Superior temporal gyrus (tissue), 1 donor: ENCODE data around the gene CHGA.

Experiments
- DNase-seq: peaks from one replicate; pipeline ENCODE4 v3.0.0-alpha.2; 2016; ENCODE audit errors: extremely low spot score

CHGA gene

GRCh38 chr14:92922883-92923743 lies at the start of gene CHGA:
TSS of gene CHGA (plus strand) at chr14:92923150. CDS start at chr14:92923360, 210 bp downstream.
- DNase-seq = no peak

DNA sequence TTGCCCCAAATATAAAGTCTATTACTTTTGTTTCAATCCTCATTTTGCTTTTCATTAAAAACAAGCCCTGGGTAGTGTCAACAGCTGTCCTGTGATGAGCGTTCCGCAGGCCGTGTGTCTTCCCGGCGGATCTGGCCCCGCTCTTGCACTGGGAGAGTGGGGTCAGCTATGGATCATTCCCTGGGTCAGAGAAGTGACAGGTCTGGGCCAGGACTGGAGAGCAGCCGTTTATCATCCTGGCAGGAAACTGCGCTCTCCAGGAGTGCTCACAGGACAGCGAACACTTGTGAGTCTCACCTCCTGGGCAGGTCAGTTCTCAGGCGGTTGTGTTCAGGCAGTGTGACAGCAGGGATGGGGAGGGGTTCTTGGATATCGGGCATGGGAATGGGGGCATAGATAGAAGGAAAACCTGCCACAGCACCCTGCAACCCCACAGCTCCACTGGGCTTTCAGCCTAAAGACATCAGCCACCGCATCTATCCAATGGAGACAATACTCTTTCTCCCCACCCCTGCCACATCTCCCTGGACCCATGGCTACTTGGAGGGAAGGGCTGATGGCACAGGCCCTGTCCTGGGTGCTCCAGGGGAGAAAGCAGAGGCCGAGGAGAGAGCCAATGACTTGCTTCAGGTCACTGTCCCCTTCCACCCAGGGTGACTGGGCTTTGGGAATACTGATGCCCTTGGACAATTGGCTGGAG lies 47.8 kb upstream of the CHGA start:
- no peak for DNase-seq

DNA sequence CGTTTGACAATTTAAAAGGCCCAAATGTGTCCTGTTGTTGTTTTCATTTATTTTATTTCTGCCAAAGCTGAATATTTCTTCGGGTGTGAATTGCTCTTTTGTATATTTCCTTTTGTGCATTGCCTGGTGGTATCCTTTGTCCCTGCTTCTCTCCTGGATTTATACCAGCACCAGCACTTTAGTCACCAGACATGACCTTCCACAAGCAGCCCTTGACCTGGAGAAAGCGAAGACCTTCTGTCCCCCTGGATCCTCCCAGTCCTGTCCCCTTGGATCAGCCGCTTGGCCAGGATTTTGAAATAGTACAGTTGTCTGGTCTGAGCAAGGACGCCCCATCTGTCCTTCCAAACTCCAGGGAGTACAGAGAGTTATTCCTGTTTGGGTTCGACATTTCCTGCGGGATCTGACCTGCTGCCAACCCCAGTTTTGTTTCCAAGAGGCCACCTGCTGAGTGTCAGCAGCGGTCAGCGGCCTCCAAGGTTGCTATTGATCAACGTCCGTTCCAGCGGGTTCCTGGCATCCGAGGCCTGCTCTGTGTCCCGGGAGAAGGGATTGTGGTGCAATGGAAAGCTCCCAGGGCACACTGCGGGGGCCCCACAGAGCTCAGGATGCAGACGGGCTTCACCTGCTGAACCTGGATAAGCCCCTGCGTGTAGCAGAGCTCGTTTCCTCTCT lies 45.1 kb upstream of the CHGA start:
- DNase-seq = no peak

DNA sequence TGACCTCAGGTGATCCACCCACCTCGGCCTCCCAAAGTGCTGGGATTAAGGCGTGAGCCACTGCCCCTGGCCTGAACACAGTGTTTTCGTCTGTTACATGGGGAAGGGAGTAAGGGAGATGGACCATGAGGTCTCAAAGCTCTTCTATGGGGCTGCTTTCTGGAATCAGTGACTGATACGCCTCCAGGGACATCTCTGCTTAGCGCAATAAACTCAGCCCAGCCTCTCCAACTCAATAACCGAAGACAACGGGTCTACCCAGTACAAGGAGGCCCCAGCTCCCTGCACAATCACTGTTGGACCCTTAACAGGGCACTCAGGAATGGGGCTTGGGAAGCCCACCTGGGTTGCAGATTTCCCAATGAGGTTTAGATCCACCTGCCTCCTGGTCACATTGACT lies 42.6 kb upstream of the CHGA start:
- no peak for DNase-seq

DNA sequence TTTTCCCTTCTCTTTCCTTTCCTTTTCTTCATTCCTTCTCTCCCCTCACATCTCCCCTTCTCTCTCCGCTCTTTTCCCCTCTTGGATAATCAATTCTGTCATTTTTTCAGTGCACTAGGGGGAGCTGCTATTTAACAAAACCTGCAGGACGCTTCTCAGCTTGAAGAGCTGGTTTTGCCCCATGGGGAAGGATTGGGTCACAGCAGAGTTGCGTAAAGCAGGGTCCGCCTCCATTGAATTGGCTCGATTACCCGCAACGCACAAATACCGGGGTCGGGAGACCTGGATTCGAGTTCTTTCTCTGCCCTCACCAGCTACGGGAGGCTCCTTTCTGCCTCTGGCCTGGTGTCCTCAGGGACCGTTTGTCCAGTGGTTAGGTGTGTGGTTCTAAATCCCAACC lies 42.1 kb upstream of the CHGA start:
- peak; percentile 67 for DNase-seq

- DNase-seq = no peak
These were observed 39.9 kb upstream of the CHGA start for GRCh38 chr14:92883066-92883465.

DNA sequence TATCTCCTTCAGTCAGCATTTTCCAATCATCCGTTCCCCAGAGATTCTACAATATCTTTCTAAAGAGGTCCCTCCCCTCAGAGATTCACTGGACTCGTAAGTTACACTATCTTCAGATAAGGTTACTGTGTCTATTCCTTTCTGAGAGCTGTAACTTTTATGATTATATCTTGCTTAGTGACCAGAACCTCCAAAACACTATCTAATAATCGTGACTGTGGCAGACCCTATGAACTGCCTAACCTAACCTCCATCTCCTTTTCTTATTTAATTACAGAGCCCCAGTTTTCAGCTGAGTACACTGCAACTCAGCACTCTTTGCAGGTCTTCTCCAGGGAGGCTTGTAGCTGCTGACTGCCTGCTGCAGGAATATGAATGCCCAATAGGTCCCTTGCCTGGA lies 38.5 kb upstream of the CHGA start:
- DNase-seq = no peak

DNA sequence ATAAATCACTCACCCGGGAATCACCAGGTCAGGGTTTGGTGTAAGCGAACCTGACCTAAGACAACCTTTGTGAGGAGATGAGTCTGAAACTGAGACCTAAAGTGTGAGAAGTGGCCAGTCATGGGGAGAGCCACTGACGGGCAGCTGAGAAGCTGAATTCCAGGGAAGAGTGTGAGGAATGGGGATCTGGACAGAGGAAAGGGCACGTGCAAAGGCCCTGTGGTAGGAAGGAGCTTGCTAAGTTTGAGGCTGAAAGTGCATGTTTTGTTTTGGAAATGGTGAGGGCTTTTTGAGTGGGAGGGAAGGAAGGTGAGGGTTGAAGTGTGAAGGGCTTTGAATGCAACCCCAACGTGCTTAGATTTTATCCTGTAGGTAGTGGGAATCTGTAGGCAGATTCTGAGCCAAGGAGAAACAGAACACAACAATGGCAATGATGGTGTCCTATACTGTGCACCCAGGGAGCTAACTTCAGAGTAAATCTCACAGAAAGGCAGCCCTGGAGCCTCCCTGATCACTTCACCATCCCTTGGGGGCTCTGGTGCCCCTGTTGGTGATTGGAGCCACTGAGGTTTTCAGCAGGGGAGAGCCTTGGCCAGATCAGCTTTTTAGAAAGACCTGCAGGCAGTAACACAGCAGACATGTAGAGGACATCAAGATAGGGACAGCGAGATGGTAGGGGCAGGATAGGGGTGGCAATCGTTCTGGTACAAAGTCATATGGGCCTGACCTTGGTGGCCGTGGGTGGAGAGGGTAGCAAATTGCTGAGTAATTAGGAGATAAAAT lies 37.5 kb upstream of the CHGA start:
- no peak for DNase-seq

DNA sequence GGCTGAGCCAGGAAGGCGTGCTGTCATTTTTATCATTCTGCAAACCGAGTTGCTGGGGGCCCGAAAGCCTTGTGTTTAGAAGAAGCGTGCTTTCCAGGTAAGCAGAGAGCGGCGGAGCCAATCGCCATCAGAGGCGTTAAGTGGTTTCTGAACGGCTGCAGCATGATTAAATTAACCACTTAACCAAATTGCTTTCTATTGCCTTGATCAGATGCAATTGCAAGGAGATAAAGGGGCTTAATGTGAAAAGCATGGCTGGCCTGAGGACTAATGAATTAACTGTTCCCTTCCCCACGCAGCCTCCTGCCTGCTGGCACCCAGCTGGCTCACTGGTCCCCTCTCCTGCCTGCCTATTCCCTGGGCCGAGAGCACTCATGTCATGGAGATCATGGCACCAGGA lies 36.6 kb upstream of the CHGA start:
- no peak for DNase-seq

DNA sequence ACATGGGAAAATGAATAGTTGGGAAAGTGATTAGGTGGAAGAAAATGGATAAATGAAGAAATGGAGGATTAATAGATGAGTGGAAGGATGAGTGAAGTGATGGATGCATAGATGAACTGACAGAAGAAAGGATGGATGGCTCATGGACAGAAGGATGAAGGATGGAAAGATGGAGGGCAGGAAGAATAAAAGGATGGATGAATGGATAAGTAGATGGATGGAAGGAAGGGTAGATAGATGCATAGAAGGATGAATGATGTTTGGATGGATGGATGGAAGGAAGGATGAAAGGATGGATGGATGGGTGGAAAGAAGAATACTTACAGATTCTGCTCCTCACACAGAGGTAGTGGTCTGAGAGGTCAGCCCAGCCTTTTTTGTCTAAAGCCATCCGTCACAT lies 35.8 kb upstream of the CHGA start:
- DNase-seq = no peak

DNA sequence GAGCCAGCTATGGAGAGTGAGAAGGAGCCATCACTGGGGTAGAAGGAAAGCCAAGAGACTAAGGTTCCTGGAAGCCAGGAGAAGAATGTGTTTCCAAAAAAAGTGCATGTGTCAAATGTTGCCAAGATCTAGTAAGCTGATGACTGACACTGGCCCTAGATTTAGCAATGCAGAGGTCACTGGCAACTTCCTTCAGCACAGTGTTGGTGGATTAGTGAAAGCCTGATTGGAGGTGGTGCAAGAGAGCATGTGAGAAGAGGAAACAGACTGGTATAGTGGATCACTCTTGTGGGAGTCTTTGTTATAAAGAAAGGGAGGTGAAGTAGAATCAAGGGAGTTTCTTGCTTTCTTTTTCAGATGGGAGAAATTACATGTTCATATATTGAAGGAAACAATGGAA lies 34.1 kb upstream of the CHGA start:
- DNase-seq = no peak

DNA sequence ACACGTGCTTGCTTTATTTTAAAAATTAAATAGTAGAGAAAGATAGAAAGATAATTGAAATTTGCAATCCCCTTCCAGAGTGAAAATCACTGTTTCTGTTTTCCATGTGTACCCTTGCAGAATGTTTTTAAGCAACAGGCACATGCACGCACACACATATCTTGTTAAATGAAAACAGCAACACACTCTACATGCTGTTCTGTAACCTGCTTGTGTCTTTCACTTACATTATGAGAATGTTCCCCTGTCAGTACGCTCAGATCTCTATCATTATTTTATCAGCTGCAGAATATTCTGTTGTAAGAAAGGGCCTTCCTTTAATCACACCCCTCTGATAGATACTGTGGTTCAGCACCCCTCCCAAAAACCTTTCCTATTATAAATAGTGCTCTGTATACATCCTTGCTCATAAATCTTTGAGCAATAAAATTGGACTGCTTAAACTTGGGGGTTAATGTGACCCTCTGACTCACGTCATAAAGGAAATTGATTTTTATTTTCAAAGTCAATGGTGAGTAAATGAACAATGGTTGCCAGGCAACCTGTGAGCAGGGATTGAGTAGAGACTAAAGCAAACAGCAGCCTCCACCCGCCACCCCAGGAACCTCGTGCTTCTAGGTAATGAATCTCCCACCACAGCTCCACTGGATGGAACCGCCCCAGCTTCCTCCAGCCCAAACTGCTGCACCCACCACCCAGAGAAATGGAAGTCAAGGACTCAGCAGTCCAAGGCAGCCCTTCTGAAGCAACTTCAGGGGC lies 31.9 kb upstream of the CHGA start:
- no peak for DNase-seq

- no peak for DNase-seq
These were observed 30.4 kb upstream of the CHGA start for GRCh38 chr14:92892589-92892988.

GRCh38 chr14:92895352-92895878 lies 27.5 kb upstream of the CHGA start:
- no peak for DNase-seq

DNA sequence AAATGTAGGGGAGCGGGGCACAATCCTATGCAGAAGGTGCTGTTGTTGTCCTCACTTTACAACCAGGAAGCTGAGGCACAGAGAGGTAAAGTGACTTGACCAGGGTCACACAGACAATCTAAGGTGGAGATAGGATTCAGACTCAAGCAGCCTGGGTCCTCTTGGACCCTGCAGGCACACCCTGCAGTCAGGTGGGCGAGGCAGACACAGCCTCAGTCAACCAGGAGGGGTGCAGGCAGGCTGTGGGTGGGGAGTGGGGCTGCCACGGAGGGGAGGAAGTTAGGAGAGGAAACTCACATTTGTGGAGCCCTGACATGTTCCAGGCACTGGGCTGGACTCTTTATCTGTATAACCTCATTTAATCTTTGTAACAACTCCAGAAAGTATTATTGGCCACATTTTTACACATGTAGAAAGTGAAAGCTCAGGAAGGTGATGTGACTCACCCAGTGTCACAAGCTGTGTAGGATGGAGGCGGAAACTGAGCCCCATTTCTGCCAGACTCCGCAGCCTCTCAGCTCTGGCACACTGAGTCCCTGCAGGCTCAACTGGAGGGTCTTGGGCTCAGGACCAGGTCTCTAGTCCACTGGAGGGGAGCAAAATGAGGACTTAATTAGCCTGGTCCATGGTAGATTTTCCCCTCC lies 24.9 kb upstream of the CHGA start:
- DNase-seq = no peak

- no peak for DNase-seq
These were observed 24.3 kb upstream of the CHGA start for GRCh38 chr14:92898566-92899131.

DNA sequence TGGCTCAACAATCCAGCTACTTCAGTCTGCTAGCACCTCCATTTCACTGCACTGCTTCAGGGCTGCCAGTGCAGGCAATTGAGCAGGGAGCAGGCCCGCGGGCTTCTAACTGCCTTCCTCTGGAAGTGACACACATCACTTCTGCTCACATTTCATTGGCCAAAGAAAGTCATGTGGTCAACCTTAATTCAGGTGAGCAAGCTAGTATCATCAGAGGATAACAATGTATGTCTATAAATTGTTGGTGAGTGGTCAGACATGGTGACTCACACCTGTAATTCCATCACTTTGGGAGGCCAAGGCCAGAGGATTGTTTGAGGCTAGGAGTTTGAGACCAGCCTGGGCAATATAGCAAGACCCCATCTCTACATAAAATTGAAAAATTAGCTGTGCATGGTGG lies 22.3 kb upstream of the CHGA start:
- DNase-seq = no peak

- DNase-seq = no peak
These were observed 20.8 kb upstream of the CHGA start for GRCh38 chr14:92902191-92902590.

GRCh38 chr14:92902726-92903125 lies 20.2 kb upstream of the CHGA start:
- no peak for DNase-seq

DNA sequence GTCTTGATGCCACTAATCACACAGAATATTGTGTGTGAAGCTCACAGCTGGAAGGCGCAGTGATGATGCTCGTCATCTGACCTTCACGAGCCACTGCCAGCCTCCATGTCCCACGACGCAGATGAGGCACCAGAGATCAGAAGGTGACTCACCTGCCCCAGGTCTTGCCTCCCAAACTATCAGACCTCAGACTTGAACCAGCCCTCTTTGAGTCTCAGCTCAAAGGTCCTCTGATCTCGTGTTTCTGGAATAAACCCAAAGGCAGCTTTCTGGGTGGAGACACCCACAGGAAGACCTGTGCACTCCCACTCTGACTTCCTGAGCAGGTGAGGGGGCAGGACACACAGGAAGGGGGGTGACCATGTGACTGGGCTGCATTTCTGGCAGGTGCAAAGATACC lies 19.6 kb upstream of the CHGA start:
- DNase-seq = no peak
